ENCODE data around the gene MYO5B.

- TF ChIP-seq CTCF (IDR thresholded peaks at IDR 0.05) (no peak), POLR2A (IDR thresholded peaks at IDR 0.05) (no peak)
Observed at GRCh38 chr18:49905771-49906170, 289.2 kb downstream of the MYO5B start.

Data from lower leg skin (tissue), 3 donors.